AML-193 (cell line): ENCODE measurements around the gene PDE4D.
"Not testable (repeated sequence)": the region's sequence is repeated elsewhere in the genome, so short reads cannot be mapped to it uniquely, and the experiment has no call there.

Source experiments
- DNase-seq, 2 experiments: peaks; one replicate each; lab custom pipeline; 2025; lab: John Stamatoyannopoulos, UW

Gene PDE4D

DNA sequence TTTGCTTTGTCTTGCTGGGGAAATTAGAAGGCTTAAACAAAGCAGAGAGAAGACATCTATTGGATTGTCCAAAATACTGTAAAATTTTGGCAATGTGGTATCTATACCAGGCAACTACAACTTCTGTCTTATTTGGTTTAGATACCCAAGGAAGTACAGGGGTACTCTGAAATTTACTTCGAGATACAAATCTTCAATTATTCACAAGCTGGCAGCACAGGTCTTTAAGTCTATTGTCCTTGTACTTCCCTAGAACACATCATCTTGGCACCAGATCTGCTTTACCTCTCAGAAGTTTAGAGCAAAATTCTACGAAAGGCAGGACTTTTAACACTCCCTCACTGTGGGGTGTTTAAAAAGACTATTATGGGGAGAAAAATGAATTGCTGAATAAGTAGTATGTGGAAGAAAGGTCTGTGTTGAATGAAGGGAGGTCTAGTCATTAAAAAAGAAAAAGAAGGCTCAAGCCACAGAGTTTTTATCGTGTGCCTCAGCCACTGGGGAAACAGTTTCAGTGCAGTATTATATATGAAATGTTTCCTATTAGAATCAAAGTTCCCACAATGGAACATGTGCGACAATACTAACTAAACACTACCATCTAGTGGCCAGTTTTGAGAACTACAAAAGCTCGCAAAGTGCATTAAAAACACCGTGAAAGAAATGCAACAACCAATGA lies 93.7 kb downstream of the PDE4D start:
- peak; percentile 49 to 53 for DNase-seq

DNA sequence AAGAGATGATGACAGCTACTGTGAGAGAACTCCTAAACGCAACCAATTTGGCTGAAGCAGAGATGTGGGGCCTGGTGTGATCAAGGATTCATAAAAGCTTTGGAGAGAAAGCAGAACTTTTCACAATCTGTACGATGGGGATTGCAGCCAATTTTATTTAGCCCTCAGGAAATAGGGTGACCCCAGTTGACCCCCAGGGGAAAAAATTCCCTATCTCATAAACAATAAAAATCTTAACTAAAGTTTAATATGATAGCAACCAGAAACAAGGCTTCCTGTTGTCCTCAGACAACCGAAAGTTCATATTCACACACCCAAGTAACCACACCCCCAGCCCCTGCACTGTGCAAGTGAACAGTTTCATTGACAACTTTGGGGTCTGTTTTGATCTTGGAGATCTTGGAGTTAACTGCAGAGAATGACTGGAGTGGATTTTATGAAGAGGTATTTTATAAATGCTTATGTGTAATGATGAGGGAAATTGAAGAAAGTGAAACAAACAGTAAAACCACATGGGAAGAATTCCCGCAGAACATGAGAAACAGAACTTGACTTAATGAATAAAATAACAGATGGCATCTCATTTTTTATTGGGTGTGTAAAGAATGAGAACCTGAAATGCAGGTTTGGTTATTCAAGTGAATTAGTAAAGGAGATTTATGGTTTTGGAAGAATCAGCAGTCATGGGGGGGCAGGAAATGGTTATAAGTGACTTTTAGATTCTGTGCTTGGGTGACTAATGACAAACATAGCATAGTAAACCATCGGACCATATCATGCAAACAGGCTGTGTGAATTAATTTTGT lies 94.5 kb downstream of the PDE4D start:
- no peak for DNase-seq

GRCh38 chr5:59795141-59795540 lies 98.4 kb downstream of the PDE4D start:
- DNase-seq = no peak

DNA sequence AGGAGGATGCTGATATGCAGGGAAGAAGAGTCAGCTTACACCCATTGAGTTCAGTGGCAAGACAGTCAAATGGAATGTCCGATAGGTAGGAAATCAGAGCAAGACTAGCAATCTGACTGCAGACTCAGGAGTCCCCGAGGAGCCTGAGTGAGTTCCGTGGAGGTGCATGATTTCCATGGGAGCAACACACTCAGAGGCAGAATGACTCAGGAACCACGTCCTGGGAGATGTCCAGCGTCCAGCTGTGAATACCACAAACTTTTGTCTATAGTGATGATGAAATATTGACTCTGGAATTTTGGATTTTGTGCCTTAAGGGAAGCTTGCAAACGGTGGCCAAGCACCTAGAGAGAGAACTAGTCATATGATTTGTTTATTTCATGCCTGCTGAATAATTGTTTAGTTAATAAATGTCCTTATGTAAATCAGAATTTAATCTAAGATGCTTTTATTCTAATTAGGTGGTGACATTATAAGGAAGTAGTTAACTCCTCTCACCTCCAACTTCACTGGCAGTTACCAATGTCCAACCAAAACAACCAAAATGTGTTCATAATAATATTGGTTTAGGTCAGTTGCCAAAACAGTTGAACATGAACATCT lies 100.4 kb downstream of the PDE4D start:
- DNase-seq = no peak

GRCh38 chr5:59791617-59792016 lies 101.9 kb downstream of the PDE4D start:
- no peak for DNase-seq

- no peak for DNase-seq
These were observed 102.6 kb downstream of the PDE4D start for GRCh38 chr5:59790776-59791475.

DNA sequence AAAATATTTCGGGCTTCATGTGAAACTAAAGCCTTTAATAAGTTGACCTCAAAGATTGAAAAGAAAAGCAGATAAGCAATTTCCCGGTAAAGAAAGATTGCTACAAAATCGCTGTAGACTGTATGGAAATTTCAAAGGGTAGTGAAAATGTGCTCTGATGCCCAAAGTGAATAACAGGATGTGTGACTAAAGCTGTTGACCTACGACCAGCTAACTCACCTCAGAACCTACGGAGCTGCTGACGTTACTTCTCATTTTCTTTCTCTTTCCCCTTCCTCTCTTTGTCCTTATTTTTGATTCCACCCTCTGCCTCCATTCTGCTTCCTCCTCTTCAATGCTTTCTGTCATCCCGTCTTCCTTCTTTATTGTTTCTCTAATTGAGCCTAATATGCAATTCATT lies 103.2 kb downstream of the PDE4D start:
- DNase-seq = no peak

DNA sequence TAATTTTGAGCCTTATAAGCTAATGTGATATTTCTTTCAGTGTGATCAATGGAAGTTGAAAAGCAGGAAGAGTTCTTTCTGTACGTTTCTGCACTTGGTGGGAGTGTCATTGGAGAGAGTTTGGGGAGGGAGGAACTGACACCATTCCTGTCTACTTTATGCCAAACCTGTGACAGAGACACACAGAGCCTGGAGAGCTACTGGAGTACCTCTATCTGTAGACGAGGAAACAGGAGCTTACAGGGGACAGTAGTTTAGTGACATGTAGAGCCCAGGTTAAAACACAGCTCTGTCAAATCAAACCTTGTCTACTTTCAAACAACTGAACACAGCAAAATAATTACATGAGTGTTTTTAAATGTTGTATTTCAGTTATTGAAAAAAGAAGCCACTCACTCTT lies 103.6 kb downstream of the PDE4D start:
- DNase-seq = no peak

DNA sequence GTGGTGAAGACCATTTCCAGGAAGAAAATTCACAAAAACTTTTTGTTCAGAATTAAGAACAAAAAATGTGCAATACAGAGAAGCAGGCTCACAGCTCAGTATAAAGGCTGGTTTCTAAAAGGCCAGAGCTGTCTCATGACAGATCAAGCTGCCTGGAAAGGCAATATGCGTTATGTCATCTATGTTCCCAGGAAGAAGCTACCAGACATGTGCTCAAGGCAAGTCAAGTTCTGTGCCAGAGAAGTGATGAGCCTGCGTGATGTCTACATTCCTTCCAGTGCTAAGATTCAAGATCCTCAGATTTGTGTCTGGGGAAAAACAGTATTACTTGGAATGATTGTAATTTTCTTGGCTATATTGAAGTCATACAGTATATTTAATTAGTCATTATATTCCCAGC lies 104.3 kb downstream of the PDE4D start:
- DNase-seq = no peak

- DNase-seq = no peak
These were observed 107.2 kb downstream of the PDE4D start for GRCh38 chr5:59786334-59786805.

DNA sequence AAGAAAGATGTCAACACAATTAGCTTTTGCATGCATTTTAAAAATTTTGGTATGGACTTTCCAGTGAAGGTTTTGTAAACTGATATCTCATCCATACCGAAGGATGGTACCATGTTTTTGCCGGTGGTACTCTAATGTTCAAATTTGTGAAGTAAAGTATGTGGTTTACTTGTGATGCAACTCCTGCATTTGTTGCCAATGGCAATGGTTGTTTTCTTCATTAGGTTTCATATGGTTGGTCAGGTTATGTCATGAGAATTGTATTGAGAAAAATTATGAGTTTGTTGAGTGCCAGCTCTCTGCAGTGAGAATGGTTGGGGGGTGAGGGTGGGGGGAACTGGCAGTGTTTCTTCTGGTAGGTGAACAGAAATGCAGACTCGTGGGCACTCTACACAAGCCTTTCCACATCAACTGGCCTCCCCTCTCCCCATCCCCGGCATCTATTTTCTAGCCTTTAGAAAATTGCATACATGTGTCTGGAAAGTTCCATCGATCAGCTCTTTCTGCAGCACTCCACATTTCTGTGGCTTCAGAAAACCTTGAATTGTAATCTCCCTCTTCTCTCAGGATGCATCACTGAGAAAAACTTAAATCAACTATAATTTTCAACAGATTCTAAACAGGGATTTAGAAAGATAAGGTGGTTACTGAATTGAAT lies 107.7 kb downstream of the PDE4D start:
- no peak for DNase-seq

GRCh38 chr5:59784708-59785107 lies 108.8 kb downstream of the PDE4D start:
- DNase-seq = not testable (repeated sequence)

- DNase-seq = no peak
These were observed 110.3 kb downstream of the PDE4D start for GRCh38 chr5:59783264-59783663.

GRCh38 chr5:59782856-59783255 lies 110.7 kb downstream of the PDE4D start:
- DNase-seq = no peak

DNA sequence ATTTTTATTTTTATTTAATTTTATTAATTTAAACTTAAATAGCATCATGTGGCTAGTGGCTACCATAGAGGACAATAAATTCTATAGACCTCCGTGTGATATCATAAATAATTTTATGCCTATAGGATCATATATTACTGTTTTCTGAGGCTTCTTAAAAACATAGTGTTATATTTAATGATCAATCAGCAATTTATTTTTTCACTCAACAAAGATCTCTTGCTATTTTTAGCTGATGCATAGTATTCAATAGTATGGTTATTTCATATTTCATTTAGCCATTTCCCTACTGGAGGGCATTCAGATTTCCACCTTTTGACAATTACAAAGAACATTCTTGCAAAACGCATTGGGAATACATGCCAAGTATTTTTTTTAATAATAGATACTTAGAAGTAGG lies 114.1 kb downstream of the PDE4D start:
- DNase-seq = no peak

DNA sequence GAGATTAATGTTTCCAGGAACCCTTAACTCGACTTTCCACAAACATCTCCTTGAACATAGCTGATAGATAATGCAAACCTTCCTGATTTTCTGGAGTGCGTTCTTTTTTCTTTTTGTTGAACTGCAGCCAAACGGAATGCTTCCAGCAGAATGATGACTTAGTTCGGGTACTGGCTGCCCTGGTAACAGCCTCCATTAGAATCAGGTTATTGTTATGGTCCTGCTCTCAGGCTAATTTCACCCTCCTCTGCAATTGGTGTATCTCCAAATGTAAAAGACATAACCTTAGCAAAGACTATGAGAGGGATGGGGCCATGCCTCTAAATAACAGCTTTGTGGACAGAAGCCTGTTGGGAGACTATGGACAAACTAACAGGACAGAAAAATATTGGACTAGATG lies 116.5 kb downstream of the PDE4D start:
- DNase-seq = no peak

DNA sequence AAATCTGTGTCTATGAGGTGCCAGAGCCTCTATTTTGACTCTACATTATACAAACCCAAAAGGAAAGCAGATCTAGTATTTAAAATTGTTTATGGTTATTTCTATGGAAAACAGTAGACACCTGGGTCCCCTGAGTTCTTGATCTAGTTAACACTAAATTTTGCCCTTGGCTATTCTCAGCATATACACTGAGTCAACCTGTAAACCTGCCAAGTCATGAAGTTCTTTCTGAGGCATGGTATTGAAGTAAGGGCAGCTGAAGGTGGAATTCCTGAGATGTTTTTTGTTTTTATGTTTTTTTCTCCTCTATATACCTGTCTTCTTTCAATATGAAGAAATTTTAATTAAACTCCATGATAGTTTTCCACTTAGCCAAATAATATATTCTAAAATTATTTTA lies 120.2 kb downstream of the PDE4D start:
- no peak for DNase-seq

DNA sequence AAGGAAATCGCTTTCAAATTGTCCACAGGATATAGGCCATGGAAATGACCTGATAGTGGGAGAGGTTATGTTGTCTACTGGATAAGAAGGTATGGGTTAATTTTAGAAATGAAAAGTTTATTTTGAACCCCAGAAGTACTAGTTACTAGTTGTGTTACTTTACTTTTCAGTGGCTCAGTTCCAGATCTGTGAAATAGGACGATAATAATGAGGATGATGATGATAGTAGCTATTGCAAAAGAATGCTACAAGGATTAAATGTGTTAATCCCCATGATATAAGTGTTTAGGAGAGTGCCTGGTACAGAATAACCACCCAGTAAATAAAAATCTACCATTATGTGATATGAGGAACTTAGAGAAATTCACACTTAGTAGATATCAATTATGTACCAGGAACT lies 120.8 kb downstream of the PDE4D start:
- no peak for DNase-seq

DNA sequence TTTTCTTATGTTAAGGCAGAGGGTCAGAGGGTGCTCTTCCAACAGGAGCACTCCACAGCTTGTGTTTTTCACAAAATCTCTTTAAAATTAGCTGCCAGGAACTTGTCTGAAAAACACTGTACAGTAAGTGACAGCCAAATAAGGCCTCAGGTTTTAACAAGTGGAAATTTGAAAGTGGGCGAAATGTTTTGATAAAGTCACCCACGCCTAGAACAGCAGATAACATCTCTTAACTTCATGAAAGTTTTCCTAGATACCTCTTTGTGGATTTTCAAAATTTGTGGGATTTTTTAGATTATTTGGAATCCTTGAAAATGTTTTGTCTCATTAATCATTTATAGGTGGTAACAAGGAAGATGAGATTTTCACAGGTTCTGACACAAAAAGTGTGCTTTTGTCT lies 121.3 kb downstream of the PDE4D start:
- DNase-seq = no peak

- DNase-seq = no peak
These were observed 122.6 kb downstream of the PDE4D start for GRCh38 chr5:59770953-59771352.

DNA sequence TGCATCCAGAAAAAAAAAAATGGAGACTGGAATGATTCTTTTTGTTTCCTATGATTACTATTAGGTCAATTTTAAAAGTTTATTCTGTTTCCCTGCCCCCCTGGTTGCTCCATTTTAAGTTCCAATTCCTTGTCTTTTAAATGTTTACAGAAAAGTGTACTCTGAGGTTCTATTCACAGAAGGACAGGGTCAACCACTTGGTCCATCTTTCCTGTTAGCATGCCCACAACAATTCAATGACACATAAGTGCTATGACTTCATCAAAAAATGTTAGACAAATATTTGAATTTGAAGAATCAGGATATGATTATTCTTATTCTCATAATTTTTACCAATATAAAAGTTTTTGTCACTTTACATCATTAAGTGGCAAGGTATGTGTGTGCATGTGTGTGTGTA lies 123.7 kb downstream of the PDE4D start:
- no peak for DNase-seq

GRCh38 chr5:59769041-59769360 lies 124.5 kb downstream of the PDE4D start:
- no peak for DNase-seq
